ENCODE measurements around the gene CDON.
A peak's percentile ranks its signal among the peaks of the same experiment; 100 is the strongest.
"Not testable (repeated sequence)": the region's sequence is repeated elsewhere in the genome, so short reads cannot be mapped to it uniquely, and the experiment has no call there.

The CDON gene

GRCh38 chr11:125921042-125921441, 141.6 kb downstream of the CDON start:
- DNase-seq = no peak

- DNase-seq = peak; percentile 3
Measured at GRCh38 chr11:125918140-125918840, 144.4 kb downstream of the CDON start.

- DNase-seq = no peak
Measured at GRCh38 chr11:125916683-125917347, 145.9 kb downstream of the CDON start.

- DNase-seq = not testable (repeated sequence)
Measured at GRCh38 chr11:125914601-125915000, 148.1 kb downstream of the CDON start.

- DNase-seq = no peak
Measured at GRCh38 chr11:125910226-125910849, 152.3 kb downstream of the CDON start.
